Astrocyte of the spinal cord (primary cell): Measurements from ENCODE around the gene CTNNA2.

Experiments
- DNase-seq: peaks from one replicate; pipeline ENCODE4 v3.0.0; 2011; ENCODE audit warnings: low read depth, low spot score
- H3K4me3 ChIP-seq: 2 replicates; pipeline ENCODE4 v1.5.1; 2011; ENCODE audit warnings: low read depth, mild to moderate bottlenecking, low read length, moderate library complexity
- CTCF ChIP-seq: IDR thresholded peaks from 2 replicates; pipeline ENCODE4 v1.5.1; 2012; ENCODE audit warnings: low read depth, mild to moderate bottlenecking, low read length, inconsistent platforms
- in situ Hi-C: cut with HindIII; loops from 2 replicates; pipeline ENCODE4 v1.10.0; 2017; ENCODE audit warnings: low sequenced_read_pairs

The CTNNA2 gene

DNA sequence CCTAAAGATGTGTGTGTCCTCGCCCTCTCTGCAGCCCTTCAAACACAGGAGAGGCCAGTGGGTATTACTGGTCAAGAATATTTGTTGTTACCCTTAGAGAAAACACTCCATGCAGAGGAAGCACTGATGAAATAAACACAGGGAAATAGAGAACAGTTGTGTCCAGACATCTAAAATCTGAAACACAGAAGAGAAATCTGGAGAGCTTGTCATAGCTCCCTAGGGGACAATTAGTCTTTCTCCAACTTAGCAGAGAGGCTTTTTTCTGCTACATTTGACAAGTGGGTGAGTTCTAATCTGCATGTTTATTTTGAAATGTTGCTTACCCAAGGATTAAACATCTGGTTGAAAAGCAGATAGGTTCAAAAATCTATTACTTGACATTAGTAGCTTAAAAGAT is 190.1 kb downstream of the CTNNA2 start:
- no peak overlapping the region for H3K4me3 ChIP-seq
- no peak for TF ChIP-seq CTCF
- no peak for DNase-seq
- in situ Hi-C loops = no loop called here

- DNase-seq = no peak
- in situ Hi-C loops = no loop called here
- no peak for TF ChIP-seq CTCF
Measured at GRCh38 chr2:79711098-79711497, 198.2 kb downstream of the CTNNA2 start.

DNA sequence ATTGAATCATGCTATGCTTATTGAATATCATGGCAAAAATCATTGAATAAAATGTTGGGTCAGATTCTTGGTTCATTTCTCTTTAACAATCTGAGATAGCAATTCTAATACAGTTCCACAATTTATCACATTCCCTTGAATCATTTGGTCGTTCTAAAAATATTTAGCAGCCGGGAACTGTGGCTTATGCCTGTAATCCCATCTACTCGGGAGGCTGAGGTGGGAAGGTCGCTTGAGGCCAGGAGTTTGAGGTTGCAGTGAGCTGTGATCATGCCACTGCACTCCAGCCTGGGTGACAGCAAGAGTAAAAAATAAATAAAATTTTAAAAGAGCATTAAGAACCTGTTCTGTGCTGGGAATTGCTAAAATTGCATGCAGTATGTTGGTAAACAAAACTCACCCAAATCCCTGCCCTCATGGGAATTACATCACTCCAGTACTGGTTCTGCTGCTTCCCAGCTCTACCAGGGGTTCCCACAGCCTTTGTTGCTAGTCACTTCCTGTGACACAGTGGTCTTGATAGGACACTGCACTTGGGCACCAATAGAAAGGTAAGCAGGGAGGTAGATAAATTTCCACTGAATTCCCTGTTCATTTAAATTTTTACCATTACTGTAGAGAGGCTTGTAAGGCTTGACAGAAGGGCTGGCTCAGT is 200.4 kb downstream of the CTNNA2 start:
- H3K4me3 ChIP-seq = no peak overlapping the region
- TF ChIP-seq CTCF = no peak
- in situ Hi-C loops = no loop called here
- DNase-seq = peak; percentile 7

More at GRCh38 chr2:79711098-79711497, 198.2 kb downstream of the CTNNA2 start:
- H3K4me3 ChIP-seq = no peak overlapping the region

DNA sequence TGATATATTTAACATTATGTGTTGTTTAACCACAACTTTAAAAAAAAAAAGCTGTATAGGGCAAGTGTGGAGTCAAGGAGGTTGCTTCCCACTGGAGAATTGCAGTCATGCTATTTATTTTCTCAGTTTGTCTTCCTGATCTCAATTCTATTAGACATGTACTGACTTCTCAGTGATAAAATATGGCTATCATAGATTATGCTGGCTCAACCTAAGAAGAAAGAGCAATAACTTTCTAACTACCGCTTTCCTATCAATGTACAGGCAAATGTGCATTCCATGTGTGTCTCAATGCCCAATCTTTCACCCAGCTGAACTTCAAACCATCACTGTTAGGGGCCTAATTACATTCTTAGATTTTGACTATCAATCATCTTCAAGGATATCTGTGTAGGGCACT is 201.4 kb downstream of the CTNNA2 start:
- in situ Hi-C loops = no loop called here
- no peak overlapping the region for H3K4me3 ChIP-seq
- DNase-seq = no peak
- TF ChIP-seq CTCF = no peak

- no peak for DNase-seq
- in situ Hi-C loops = no loop called here
Measured at GRCh38 chr2:79715338-79715737, 202.5 kb downstream of the CTNNA2 start.

GRCh38 chr2:79716266-79716665 is 203.4 kb downstream of the CTNNA2 start:
- in situ Hi-C loops = no loop called here
- DNase-seq = no peak
- TF ChIP-seq CTCF = no peak
- no peak overlapping the region for H3K4me3 ChIP-seq

More at GRCh38 chr2:79715338-79715737, 202.5 kb downstream of the CTNNA2 start:
- TF ChIP-seq CTCF = no peak
- no peak overlapping the region for H3K4me3 ChIP-seq
